HG03060 (cell line): ENCODE results near the gene FDX2.
"Not testable (repeated sequence)": the region's sequence is repeated elsewhere in the genome, so short reads cannot be mapped to it uniquely, and the experiment has no call there.

Experiments
- ATAC-seq: cut with Tn5 transposase; IDR thresholded peaks from one replicate; pipeline ENCODE4 v1.9.1; 2021; ENCODE audit warnings: low read depth, moderate number of reproducible peaks; ENCODE audit not compliant: unreplicated experiment

Gene FDX2

GRCh38 chr19:10285393-10285792 is 30.4 kb downstream of the FDX2 start:
- ATAC-seq, result no peak

GRCh38 chr19:10284960-10285278 is 30.9 kb downstream of the FDX2 start:
- ATAC-seq, result no peak

- no peak for ATAC-seq
These were observed 31.5 kb downstream of the FDX2 start for GRCh38 chr19:10284065-10284959.

GRCh38 chr19:10283301-10284064 is 32.3 kb downstream of the FDX2 start:
- no peak for ATAC-seq

DNA sequence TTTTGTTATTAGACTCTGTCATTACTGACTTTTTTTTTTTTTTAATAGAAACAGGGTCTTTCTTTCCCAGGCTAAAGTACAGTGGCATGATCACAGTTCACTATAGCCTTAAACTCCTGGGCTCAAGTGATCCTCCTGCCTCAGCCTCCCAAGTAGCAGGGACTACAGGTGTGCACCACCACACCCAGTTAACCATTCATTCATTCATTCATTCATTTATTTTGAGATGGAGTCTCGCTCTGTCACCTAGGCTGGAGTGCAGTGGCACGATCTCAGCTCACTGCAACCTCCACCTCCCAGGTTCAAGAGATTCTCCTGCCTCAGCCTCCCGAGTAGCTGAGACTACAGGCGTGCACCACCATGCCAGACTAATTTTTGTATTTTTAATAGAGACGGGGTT is 33.8 kb downstream of the FDX2 start:
- not testable (repeated sequence) for ATAC-seq

DNA sequence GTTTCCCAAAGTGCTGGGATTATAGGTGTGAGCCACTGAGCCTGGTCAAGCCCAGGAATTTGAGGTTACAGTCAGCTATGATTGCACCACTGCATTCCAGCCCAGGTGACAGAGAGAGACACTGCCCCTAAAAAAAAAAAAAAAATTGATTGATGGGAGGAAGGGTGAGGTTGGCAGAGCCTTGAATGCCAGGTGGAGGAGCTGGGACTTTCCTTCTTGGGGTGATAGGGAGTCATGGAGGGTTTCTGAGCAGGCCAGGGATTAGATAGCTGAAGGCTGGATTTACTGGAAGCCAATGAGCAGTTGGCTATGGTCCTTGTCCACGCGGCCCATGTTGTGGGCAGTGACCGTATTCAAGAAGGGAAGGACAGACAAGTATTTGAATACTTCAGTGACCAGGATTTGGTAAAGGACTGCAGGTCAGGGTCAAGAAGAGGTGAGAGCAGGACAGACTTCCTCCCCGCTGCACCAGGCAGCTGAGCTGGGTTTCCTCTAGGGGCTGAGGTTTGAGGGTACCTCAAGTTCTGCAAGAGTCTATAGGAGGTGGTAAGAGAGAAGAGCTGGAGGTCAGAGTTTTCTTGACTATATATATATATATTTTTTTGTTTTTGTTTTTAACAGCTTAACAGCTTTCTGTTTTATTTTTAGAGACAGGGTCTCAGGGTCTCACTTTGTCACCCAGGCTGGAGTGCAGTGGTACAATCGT is 35.9 kb downstream of the FDX2 start:
- ATAC-seq, result no peak

GRCh38 chr19:10278935-10279334 is 36.9 kb downstream of the FDX2 start:
- no peak for ATAC-seq

GRCh38 chr19:10277795-10278589 is 37.8 kb downstream of the FDX2 start:
- ATAC-seq, result no peak

- ATAC-seq, result no peak
These were observed 41.2 kb downstream of the FDX2 start for GRCh38 chr19:10274589-10274988.

DNA sequence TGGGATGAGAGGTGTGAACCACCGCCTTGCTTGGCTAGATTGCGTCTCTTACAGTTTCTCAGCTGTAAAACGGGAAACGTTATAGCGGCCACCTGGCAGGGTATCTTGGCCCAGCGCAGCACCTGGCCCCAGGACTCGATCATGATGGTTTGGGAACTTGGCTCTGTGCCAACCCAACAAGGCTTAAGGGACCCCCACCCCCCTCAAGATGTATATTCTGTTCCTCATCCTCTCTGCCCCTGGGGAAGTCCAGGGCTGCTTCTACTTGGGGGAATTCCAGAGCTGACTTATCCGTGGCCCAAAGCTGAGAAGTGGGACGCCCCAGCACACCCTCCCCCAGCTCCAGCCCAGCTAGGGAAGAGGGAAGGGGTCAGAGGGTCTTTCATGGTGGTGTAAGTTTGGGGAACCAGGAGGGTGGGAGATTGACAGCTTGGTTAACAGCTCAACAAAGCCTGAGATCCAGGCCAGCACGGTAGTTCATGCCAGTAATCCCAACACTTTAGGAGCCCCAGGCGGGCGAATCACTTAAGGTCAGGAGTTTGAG is 44.2 kb downstream of the FDX2 start:
- no peak for ATAC-seq

DNA sequence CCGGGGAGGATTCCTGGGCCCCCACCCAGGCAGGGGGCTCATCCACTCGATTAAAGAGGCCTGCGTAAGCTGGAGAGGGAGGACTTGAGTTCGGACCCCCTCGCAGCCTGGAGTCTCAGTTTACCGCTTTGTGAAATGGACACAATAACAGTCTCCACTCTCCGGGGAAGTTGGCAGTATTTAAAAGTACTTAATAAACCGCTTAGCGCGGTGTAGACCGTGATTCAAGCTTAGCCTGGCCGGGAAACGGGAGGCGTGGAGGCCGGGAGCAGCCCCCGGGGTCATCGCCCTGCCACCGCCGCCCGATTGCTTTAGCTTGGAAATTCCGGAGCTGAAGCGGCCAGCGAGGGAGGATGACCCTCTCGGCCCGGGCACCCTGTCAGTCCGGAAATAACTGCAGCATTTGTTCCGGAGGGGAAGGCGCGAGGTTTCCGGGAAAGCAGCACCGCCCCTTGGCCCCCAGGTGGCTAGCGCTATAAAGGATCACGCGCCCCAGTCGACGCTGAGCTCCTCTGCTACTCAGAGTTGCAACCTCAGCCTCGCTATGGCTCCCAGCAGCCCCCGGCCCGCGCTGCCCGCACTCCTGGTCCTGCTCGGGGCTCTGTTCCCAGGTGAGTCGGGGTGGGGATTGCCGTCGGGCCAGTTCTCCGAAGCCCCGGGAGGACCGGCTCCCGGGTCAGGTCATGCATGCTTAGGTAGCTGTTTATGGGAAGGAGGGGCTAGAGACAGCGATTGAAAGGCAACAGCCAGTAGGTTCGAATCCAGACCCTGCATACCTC is 45.0 kb downstream of the FDX2 start, which contains the start of gene ICAM1:
Gene ICAM1 (plus strand): TSS at position 505 of the 779 bp plus-strand sequence. CDS start 40 bp downstream, at position 545.
- ATAC-seq, result no peak

GRCh38 chr19:10270180-10270615 is 45.6 kb downstream of the FDX2 start:
- ATAC-seq, result no peak

GRCh38 chr19:10269333-10270179 is 46.3 kb downstream of the FDX2 start:
- no peak for ATAC-seq

DNA sequence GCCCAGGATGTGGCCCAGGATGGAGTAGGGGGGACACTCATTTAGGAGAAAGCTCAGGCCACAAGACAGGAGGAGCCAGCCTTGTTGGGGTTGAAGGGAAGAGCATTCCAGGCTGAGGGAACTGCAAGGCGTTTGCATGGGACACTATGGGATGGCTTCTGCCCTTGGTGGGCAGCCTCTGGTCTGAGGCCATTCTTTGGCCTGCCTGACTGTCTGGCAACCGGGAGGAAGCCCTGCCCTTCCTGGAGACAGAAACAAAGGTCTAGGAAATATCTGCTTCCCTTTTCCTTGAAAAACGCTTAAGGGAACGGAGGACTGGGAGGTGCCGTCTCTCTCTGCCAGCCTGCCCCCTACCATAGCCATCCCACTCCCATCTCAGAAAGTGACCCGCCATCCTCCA is 47.7 kb downstream of the FDX2 start:
- ATAC-seq, result no peak

DNA sequence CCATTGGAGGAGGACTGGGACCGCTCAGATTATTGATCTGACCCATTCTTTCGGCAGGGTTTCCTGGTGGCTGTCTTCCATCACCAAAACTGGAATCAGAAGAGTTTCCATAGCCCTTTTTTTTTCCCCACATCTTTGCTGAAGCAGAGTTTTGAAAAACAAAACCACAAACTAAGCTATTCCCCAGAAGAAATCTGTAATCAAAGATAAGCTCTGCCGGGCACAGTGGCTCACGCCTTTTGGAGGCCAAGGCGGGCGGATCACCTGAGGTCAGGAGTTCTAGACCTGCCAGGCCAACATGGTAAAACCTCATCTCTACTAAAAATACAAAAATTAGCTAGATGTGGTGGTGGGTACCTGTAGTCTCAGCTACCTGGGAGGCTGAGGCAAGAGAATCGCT is 49.1 kb downstream of the FDX2 start:
- ATAC-seq, result no peak

- no peak for ATAC-seq
These were observed 53.0 kb downstream of the FDX2 start for GRCh38 chr19:10262771-10263170.

DNA sequence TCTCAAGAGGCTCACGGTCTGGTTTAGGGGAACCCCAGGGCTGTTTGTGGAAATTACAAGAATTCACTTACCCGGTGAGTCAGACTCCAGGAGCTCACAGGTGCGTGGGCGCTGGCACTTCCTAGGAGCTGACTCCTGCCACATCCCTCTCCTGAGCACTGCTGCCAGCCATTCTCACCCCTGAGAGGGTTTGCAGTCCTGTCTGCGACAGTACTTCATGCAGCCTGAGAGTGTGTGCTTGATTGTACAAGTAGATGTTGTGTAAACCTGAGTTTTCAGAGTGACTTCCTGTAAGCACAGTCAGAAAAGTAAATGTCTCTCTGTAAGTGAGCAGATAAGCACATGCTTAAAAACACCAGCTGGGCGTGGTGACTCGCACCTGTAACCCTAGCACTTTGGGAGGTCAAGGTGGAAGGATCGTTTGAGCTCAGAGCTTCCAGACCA is 55.7 kb downstream of the FDX2 start:
- no peak for ATAC-seq
